ENCODE measurements around the gene SKP1.

SKP1 gene

GRCh38 chr5:134149571-134150303 lies 27.0 kb downstream of the SKP1 start:
- peaks cover 7% of the 10 kb centered on the region; the same call in 1 of the 2 replicates for H3F3A ChIP-seq (ENCODE audit: insufficient read depth, low read length)
- no peaks in the 10 kb centered on the region; the same call in 1 of the 2 replicates for H4K20me1 ChIP-seq (ENCODE audit: insufficient read depth, low read length)
- no peak for DNase-seq
- no peak overlapping the region for H3K4me2 ChIP-seq (ENCODE audit: low read depth, low read length)
- H3K9me3 ChIP-seq (replicated peaks; ENCODE audit: insufficient read depth, low read length): no peaks in the 10 kb centered on the region
- H3K4me3 ChIP-seq (ENCODE audit: low read length): no peak overlapping the region
- no peak overlapping the region for H3K27ac ChIP-seq (ENCODE audit: low read length)
- H3K79me2 ChIP-seq (ENCODE audit: low read length): peaks cover 15% of the 10 kb centered on the region; the same call in 1 of the 2 replicates
- H3K9ac ChIP-seq (ENCODE audit: low read length): no peak overlapping the region
- no peaks in the 10 kb centered on the region for H3K4me1 ChIP-seq (ENCODE audit: low read length)
- TF ChIP-seq EZH2 (optimal IDR thresholded peaks at IDR 0.05; ENCODE audit: low read depth, low read length) (no peak), EZH2phosphoT487 (IDR thresholded peaks at IDR 0.05; ENCODE audit: low read length) (no peak)
- TF ChIP-seq, protein P1, sequence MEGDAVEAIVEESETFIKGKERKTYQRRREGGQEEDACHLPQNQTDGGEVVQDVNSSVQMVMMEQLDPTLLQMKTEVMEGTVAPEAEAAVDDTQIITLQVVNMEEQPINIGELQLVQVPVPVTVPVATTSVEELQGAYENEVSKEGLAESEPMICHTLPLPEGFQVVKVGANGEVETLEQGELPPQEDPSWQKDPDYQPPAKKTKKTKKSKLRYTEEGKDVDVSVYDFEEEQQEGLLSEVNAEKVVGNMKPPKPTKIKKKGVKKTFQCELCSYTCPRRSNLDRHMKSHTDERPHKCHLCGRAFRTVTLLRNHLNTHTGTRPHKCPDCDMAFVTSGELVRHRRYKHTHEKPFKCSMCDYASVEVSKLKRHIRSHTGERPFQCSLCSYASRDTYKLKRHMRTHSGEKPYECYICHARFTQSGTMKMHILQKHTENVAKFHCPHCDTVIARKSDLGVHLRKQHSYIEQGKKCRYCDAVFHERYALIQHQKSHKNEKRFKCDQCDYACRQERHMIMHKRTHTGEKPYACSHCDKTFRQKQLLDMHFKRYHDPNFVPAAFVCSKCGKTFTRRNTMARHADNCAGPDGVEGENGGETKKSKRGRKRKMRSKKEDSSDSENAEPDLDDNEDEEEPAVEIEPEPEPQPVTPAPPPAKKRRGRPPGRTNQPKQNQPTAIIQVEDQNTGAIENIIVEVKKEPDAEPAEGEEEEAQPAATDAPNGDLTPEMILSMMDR (IDR thresholded peaks at IDR 0.05; ENCODE audit: low read length): no peak
- 0 out of 2 replicates have a peak, but pooled peaks cover 14% of the 10 kb centered on the region for H3K36me3 ChIP-seq (replicated peaks; ENCODE audit: insufficient read depth, low read length)
- H3K9me2 ChIP-seq (replicated peaks; ENCODE audit: insufficient read depth, low read length): no peaks in the 10 kb centered on the region
- H2AFZ ChIP-seq (ENCODE audit: low read length): no peak overlapping the region
- no peaks in the 10 kb centered on the region for H3K27me3 ChIP-seq (replicated peaks; ENCODE audit: insufficient read depth, low read length)

DNA sequence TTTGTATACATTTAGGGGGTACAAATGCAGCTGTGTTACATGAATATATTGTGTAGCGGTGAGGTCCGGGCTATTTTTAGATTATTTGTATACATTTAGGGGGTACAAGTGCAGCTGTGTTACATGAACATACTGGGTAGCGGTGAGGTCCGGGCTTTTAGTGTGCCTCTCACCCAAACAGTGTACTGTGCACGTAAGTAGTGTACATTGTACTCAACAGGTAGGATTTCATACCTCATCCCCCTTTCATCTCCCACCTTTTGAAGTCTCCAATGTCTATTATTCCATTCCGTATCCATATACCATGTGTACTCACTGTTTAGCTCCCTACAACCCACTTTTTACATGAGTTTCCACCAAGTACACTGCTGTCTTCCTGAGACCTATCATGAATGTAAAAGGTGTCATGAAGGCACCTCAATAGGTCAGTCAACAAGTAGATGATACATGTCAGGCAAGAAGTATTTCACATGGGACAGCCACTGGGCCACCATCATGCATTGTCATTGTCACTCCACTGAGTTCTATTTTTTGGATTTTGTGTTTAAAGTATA lies 27.7 kb downstream of the SKP1 start:
- Histone ChIP-seq H2AFZ (ENCODE audit: low read length) (no peak overlapping the region), H4K20me1 (ENCODE audit: insufficient read depth, low read length) (no peaks in the 10 kb centered on the region; the same call in 1 of the 2 replicates), H3K27me3 (replicated peaks; ENCODE audit: insufficient read depth, low read length) (no peaks in the 10 kb centered on the region), H3K36me3 (replicated peaks; ENCODE audit: insufficient read depth, low read length) (0 out of 2 replicates have a peak, but pooled peaks cover 13% of the 10 kb centered on the region), H3K9me2 (replicated peaks; ENCODE audit: insufficient read depth, low read length) (no peaks in the 10 kb centered on the region), H3K9ac (ENCODE audit: low read length) (no peak overlapping the region), H3K4me1 (ENCODE audit: low read length) (no peaks in the 10 kb centered on the region), H3K27ac (ENCODE audit: low read length) (no peak overlapping the region), H3K79me2 (ENCODE audit: low read length) (peaks cover 15% of the 10 kb centered on the region; the same call in 1 of the 2 replicates), H3F3A (ENCODE audit: insufficient read depth, low read length) (peaks cover 7% of the 10 kb centered on the region; the same call in 1 of the 2 replicates), H3K4me2 (ENCODE audit: low read depth, low read length) (no peak overlapping the region), H3K9me3 (replicated peaks; ENCODE audit: insufficient read depth, low read length) (no peaks in the 10 kb centered on the region), H3K4me3 (ENCODE audit: low read length) (no peak overlapping the region)
- TF ChIP-seq, protein P1 (IDR thresholded peaks at IDR 0.05; ENCODE audit: low read length): no peak
- TF ChIP-seq EZH2 (optimal IDR thresholded peaks at IDR 0.05; ENCODE audit: low read depth, low read length) (no peak), EZH2phosphoT487 (IDR thresholded peaks at IDR 0.05; ENCODE audit: low read length) (no peak)
- no peak for DNase-seq

- H4K20me1 ChIP-seq (ENCODE audit: insufficient read depth, low read length): no peaks in the 10 kb centered on the region; the same call in 1 of the 2 replicates
- no peak overlapping the region for H3K27ac ChIP-seq (ENCODE audit: low read length)
Observed at GRCh38 chr5:134148316-134148715, 28.4 kb downstream of the SKP1 start.

More at GRCh38 chr5:134148316-134148715, 28.4 kb downstream of the SKP1 start:
- H3K4me3 ChIP-seq (ENCODE audit: low read length): no peak overlapping the region
- peaks cover 15% of the 10 kb centered on the region; the same call in 1 of the 2 replicates for H3K79me2 ChIP-seq (ENCODE audit: low read length)
- H3K9ac ChIP-seq (ENCODE audit: low read length): no peak overlapping the region
- no peak for DNase-seq
- H3F3A ChIP-seq (ENCODE audit: insufficient read depth, low read length): peaks cover 7% of the 10 kb centered on the region; the same call in 1 of the 2 replicates
- H3K27me3 ChIP-seq (replicated peaks; ENCODE audit: insufficient read depth, low read length): no peaks in the 10 kb centered on the region
- H3K4me2 ChIP-seq (ENCODE audit: low read depth, low read length): no peak overlapping the region
- 0 out of 2 replicates have a peak, but pooled peaks cover 13% of the 10 kb centered on the region for H3K36me3 ChIP-seq (replicated peaks; ENCODE audit: insufficient read depth, low read length)
- no peaks in the 10 kb centered on the region for H3K9me3 ChIP-seq (replicated peaks; ENCODE audit: insufficient read depth, low read length)
- H3K4me1 ChIP-seq (ENCODE audit: low read length): no peaks in the 10 kb centered on the region
- H3K9me2 ChIP-seq (replicated peaks; ENCODE audit: insufficient read depth, low read length): no peaks in the 10 kb centered on the region
- no peak overlapping the region for H2AFZ ChIP-seq (ENCODE audit: low read length)
- no peak for TF ChIP-seq EZH2 (optimal IDR thresholded peaks at IDR 0.05; ENCODE audit: low read depth, low read length)
- TF ChIP-seq, protein P1 (IDR thresholded peaks at IDR 0.05; ENCODE audit: low read length): no peak
- no peak for TF ChIP-seq EZH2phosphoT487 (IDR thresholded peaks at IDR 0.05; ENCODE audit: low read length)

All from MM.1S (cell line).